COLO668 (cell line): ENCODE data around the gene COL6A3.
A peak's percentile ranks its signal among the peaks of the same experiment; 100 is the strongest.

ENCODE experiments used
- DNase-seq: peaks from one replicate; lab custom pipeline; 2025; ENCODE audit not compliant: unreplicated experiment; lab: John Stamatoyannopoulos, UW

COL6A3 gene

GRCh38 chr2:237351796-237352195 is 62.2 kb downstream of the COL6A3 start:
- no peak for DNase-seq

GRCh38 chr2:237351046-237351445 is 62.9 kb downstream of the COL6A3 start:
- no peak for DNase-seq

- DNase-seq, result no peak
Measured at GRCh38 chr2:237350597-237350996, 63.4 kb downstream of the COL6A3 start.

- no peak for DNase-seq
Measured at GRCh38 chr2:237350070-237350469, 63.9 kb downstream of the COL6A3 start.

GRCh38 chr2:237348281-237348865 is 65.6 kb downstream of the COL6A3 start:
- no peak for DNase-seq

- no peak for DNase-seq
Measured at GRCh38 chr2:237345891-237346640, 67.9 kb downstream of the COL6A3 start.

GRCh38 chr2:237345411-237345810 is 68.6 kb downstream of the COL6A3 start:
- no peak for DNase-seq

GRCh38 chr2:237344942-237345341 is 69.0 kb downstream of the COL6A3 start:
- no peak for DNase-seq

GRCh38 chr2:237343993-237344392 is 70.0 kb downstream of the COL6A3 start:
- DNase-seq, result no peak

- no peak for DNase-seq
Measured at GRCh38 chr2:237341872-237342271, 72.1 kb downstream of the COL6A3 start.

GRCh38 chr2:237337586-237337985 is 76.4 kb downstream of the COL6A3 start:
- DNase-seq, result no peak

- DNase-seq, result no peak
Measured at GRCh38 chr2:237336131-237336530, 77.8 kb downstream of the COL6A3 start.

GRCh38 chr2:237333748-237334147 is 80.2 kb downstream of the COL6A3 start:
- no peak for DNase-seq

- no peak for DNase-seq
Measured at GRCh38 chr2:237330541-237330940, 83.4 kb downstream of the COL6A3 start.

- no peak for DNase-seq
Measured at GRCh38 chr2:237327175-237327950, 86.6 kb downstream of the COL6A3 start.

GRCh38 chr2:237326266-237327171 is 87.4 kb downstream of the COL6A3 start:
- DNase-seq, result no peak

GRCh38 chr2:237324837-237325236 is 89.1 kb downstream of the COL6A3 start:
- DNase-seq, result peak; percentile 38

GRCh38 chr2:237324405-237324831 is 89.5 kb downstream of the COL6A3 start:
- DNase-seq, result no peak

- no peak for DNase-seq
Measured at GRCh38 chr2:237323656-237324055, 90.3 kb downstream of the COL6A3 start.

- DNase-seq, result peak; percentile 44
Measured at GRCh38 chr2:237322564-237322963, 91.4 kb downstream of the COL6A3 start.

- DNase-seq, result no peak
Measured at GRCh38 chr2:237321746-237322145, 92.2 kb downstream of the COL6A3 start.
